A673 (cell line): ENCODE results near the gene LUZP1.

Experiments used
- CTCF ChIP-seq: fragments of 300-800, 200-600 bp; sonication (generic); conservative IDR thresholded peaks from 2 replicates; pipeline ENCODE4 v1.5.1; 2017; ENCODE audit warnings: low read depth, mild to moderate bottlenecking, antibody characterized with exemption, low read length, moderate library complexity, mixed read lengths
- EZH2 ChIP-seq: fragments of 200-600 bp; sonication (generic); IDR thresholded peaks from 2 replicates; pipeline ENCODE4 v1.6.1; 2017; ENCODE audit warnings: borderline replicate concordance, low read depth, mild to moderate bottlenecking, mixed read lengths, antibody characterized with exemption, low read length; ENCODE audit not compliant: poor library complexity, severe bottlenecking

- no peak for TF ChIP-seq CTCF
- TF ChIP-seq EZH2 = no peak
Observed at GRCh38 chr1:23177031-23177430, 8.4 kb upstream of the LUZP1 start.
